GM18517 (cell line): ENCODE data around the gene USP1.

Experiments used
- ATAC-seq: cut with Tn5 transposase; IDR thresholded peaks from one replicate; pipeline ENCODE4 v1.9.1; 2021; ENCODE audit warnings: mild to moderate bottlenecking, moderate library complexity; ENCODE audit not compliant: unreplicated experiment

The USP1 gene

GRCh38 chr1:62436466-62437272, at the start of gene USP1:
Gene USP1, plus strand, starts transcription at chr1:62437049. Its CDS starts 2,819 bp downstream, at chr1:62439868.
- peak; percentile 89 for ATAC-seq

- no peak for ATAC-seq
These were observed 47.3 kb upstream of the USP1 start for GRCh38 chr1:62389531-62389930.

- no peak for ATAC-seq
These were observed 46.8 kb upstream of the USP1 start for GRCh38 chr1:62390071-62390470.

- no peak for ATAC-seq
These were observed 45.4 kb upstream of the USP1 start for GRCh38 chr1:62391369-62391971.

- no peak for ATAC-seq
These were observed 43.9 kb upstream of the USP1 start for GRCh38 chr1:62392951-62393350.

- no peak for ATAC-seq
These were observed 42.2 kb upstream of the USP1 start for GRCh38 chr1:62394646-62395045.

- ATAC-seq = no peak
These were observed 41.6 kb upstream of the USP1 start for GRCh38 chr1:62395291-62395690.

GRCh38 chr1:62396871-62397270, 40.0 kb upstream of the USP1 start:
- no peak for ATAC-seq

GRCh38 chr1:62397301-62397700, 39.5 kb upstream of the USP1 start:
- ATAC-seq = no peak

- no peak for ATAC-seq
These were observed 38.5 kb upstream of the USP1 start for GRCh38 chr1:62398377-62398776.

GRCh38 chr1:62401034-62401760, 35.7 kb upstream of the USP1 start:
- ATAC-seq = no peak

- no peak for ATAC-seq
These were observed 31.6 kb upstream of the USP1 start for GRCh38 chr1:62405247-62405646.

GRCh38 chr1:62406576-62406975, 30.3 kb upstream of the USP1 start:
- ATAC-seq = no peak

GRCh38 chr1:62407398-62408009, 29.3 kb upstream of the USP1 start:
- no peak for ATAC-seq

- no peak for ATAC-seq
These were observed 21.2 kb upstream of the USP1 start for GRCh38 chr1:62415687-62416086.

GRCh38 chr1:62417351-62417999, 19.4 kb upstream of the USP1 start:
- ATAC-seq = no peak

GRCh38 chr1:62420214-62420613, 16.6 kb upstream of the USP1 start:
- no peak for ATAC-seq

GRCh38 chr1:62423580-62424242, 13.1 kb upstream of the USP1 start:
- ATAC-seq = no peak

GRCh38 chr1:62424411-62424810, 12.4 kb upstream of the USP1 start:
- ATAC-seq = no peak

- ATAC-seq = no peak
These were observed 11.8 kb upstream of the USP1 start for GRCh38 chr1:62425041-62425440.
